Keratinocyte (primary cell): Measurements from ENCODE around the gene DUSP22. TPM values are rescaled to one million over a fixed set of nuclear protein-coding genes. Genes with fewer than 3 reads are reported as not detected.
"Not testable (repeated sequence)": the region's sequence is repeated elsewhere in the genome, so short reads cannot be mapped to it uniquely, and the experiment has no call there.

ENCODE experiments used
- DNase-seq: peaks from one replicate; pipeline ENCODE4 v3.0.0-alpha.2; 2011; ENCODE audit warnings: low read depth, missing footprints, low spot score
- FAIRE-seq: peaks from 2 replicates; lab custom pipeline; 2011; peaks lifted over from hg19 to GRCh38; lab: Jason Lieb, UNC
- H2AFZ ChIP-seq: 2 replicates; pipeline ENCODE4 v1.6.0; 2012; ENCODE audit warnings: low read length, control low read depth, inconsistent platforms; ENCODE audit not compliant: control insufficient read depth
- H3K27ac ChIP-seq: 2 replicates; pipeline ENCODE4 v1.5.1; 2011; ENCODE audit warnings: low read length; ENCODE audit not compliant: control insufficient read depth, insufficient read depth
- H3K27me3 ChIP-seq: 3 replicates; pipeline ENCODE4 v1.6.0; 2011; ENCODE audit warnings: low read length; ENCODE audit not compliant: control insufficient read depth, insufficient read depth; ENCODE audit errors: extremely low read depth
- H3K36me3 ChIP-seq, 2 experiments: 2 replicates in 1 of 2; 3 replicates in 1 of 2; pipeline ENCODE4 v1.5.1; 2011; ENCODE audit warnings: low read length in 2 of 2, mild to moderate bottlenecking in 1 of 2; ENCODE audit not compliant: control insufficient read depth in 2 of 2, insufficient read depth in 2 of 2; ENCODE audit errors: extremely low read depth in 1 of 2
- H3K4me1 ChIP-seq: 3 replicates; pipeline ENCODE4 v1.5.1; 2011; ENCODE audit warnings: low read length; ENCODE audit not compliant: control insufficient read depth, insufficient read depth; ENCODE audit errors: extremely low read depth
- H3K4me2 ChIP-seq: 3 replicates; pipeline ENCODE4 v1.6.0; 2011; ENCODE audit warnings: low read depth, low read length; ENCODE audit not compliant: control insufficient read depth, insufficient read depth; ENCODE audit errors: extremely low read depth
- H3K4me3 ChIP-seq, 3 experiments: fragments of 200-600 bp in 1 of 3; sonication (generic) in 1 of 3; 2 replicates in 2 of 3; 3 replicates in 1 of 3; pipeline ENCODE4 v1.5.1; 2011 to 2016; ENCODE audit warnings: low read length in 3 of 3, mild to moderate bottlenecking in 3 of 3, control low read depth in 2 of 3, inconsistent platforms in 1 of 3, low read depth in 1 of 3, mixed read lengths in 1 of 3, mixed run types in 1 of 3, moderate library complexity in 1 of 3; ENCODE audit not compliant: control insufficient read depth in 2 of 3, insufficient read depth in 2 of 3; ENCODE audit errors: extremely low read depth in 1 of 3
- H3K79me2 ChIP-seq: 2 replicates; pipeline ENCODE4 v1.6.0; 2012; ENCODE audit warnings: low read length; ENCODE audit not compliant: control insufficient read depth, insufficient read depth
- H3K9ac ChIP-seq: 3 replicates; pipeline ENCODE4 v1.6.0; 2011; ENCODE audit warnings: low read length; ENCODE audit not compliant: control insufficient read depth, insufficient read depth; ENCODE audit errors: extremely low read depth
- H3K9me1 ChIP-seq: 3 replicates; pipeline ENCODE4 v1.6.0; 2011; ENCODE audit warnings: low read length; ENCODE audit not compliant: control insufficient read depth, insufficient read depth; ENCODE audit errors: extremely low read depth
- H3K9me3 ChIP-seq: 2 replicates; pipeline ENCODE4 v1.5.1; 2012; ENCODE audit warnings: low read depth, low read length; ENCODE audit not compliant: control insufficient read depth
- H4K20me1 ChIP-seq: 3 replicates; pipeline ENCODE4 v1.6.0; 2011; ENCODE audit warnings: low read length; ENCODE audit not compliant: control insufficient read depth, insufficient read depth; ENCODE audit errors: extremely low read depth
- CTCF ChIP-seq, 3 experiments: IDR thresholded peaks in 1 of 3; conservative IDR thresholded peaks in 1 of 3; optimal IDR thresholded peaks in 1 of 3; 2 replicates in 2 of 3; 3 replicates in 1 of 3; pipeline versions ENCODE3 to v1.5.1; 2011; ENCODE audit warnings: low read length in 3 of 3, mild to moderate bottlenecking in 3 of 3, moderate library complexity in 2 of 3, control low read depth in 1 of 3, inconsistent platforms in 1 of 3; ENCODE audit not compliant: insufficient read depth in 2 of 3; ENCODE audit errors: extremely low read depth in 1 of 3
- EZH2 ChIP-seq: IDR thresholded peaks from one replicate; pipeline ENCODE4 v1.6.1; 2012; ENCODE audit warnings: inconsistent platforms, mild to moderate bottlenecking, low read length, moderate library complexity
- dilution Hi-C: fragments of 300-500 bp; cut with MboI; formaldehyde crosslinking; loops from one replicate; pipeline ENCODE4 v1.7.0; 2020; ENCODE audit warnings: low sequenced_read_pairs; ENCODE audit not compliant: extremely low pct_ligation_motif_present
- polyA plus RNA-seq, 5 experiments: library from polyadenylated mRNA; depleted of rRNA in 3 of 5; stranded (reverse) in 3 of 5; stranded (forward) in 1 of 5; unstranded in 1 of 5; fragments of >200 nt; gene quantifications; 1 replicate in 1 of 5; 2 replicates in 3 of 5; 3 replicates in 1 of 5; pipeline versions ENCODE4 v1.2.1 to v1.2.3, GENCODE V29; 2011 to 2012; ENCODE audit warnings: missing spikeins in 2 of 5, low read depth in 1 of 5, low replicate concordance in 1 of 5

DUSP22 gene
- polyA plus RNA-seq, 1 donor (not counting 4 experiments of a cell fraction or from before 2014, with no cell fraction given), result 17.3 TPM

GRCh38 chr6:247351-247750 lies 44.9 kb upstream of the DUSP22 start:
- H3K79me2 ChIP-seq, result no peaks in the 10 kb centered on the region
- no peak overlapping the region for H3K9ac ChIP-seq
- H3K4me2 ChIP-seq, result no peak overlapping the region
- no peaks in the 10 kb centered on the region for H3K27me3 ChIP-seq
- TF ChIP-seq EZH2 (no peak), CTCF (optimal IDR thresholded peaks at IDR 0.05 in 1 of 3, IDR thresholded peaks at IDR 0.05 in 1 of 3, conservative IDR thresholded peaks at IDR 0.05 in 1 of 3; ENCODE audit: extremely low read depth in 1 of 3, insufficient read depth in 2 of 3, low read length in 3 of 3) (no peak)
- H3K9me3 ChIP-seq, result no peaks in the 10 kb centered on the region
- no peak overlapping the region for H3K27ac ChIP-seq
- no peak for FAIRE-seq
- H3K36me3 ChIP-seq, result no peaks in the 10 kb centered on the region
- no peak overlapping the region for H3K4me3 ChIP-seq
- no peak for DNase-seq
- H3K9me1 ChIP-seq, result no peaks in the 10 kb centered on the region
- H4K20me1 ChIP-seq, result no peaks in the 10 kb centered on the region
- peaks cover 10% of the 10 kb centered on the region for H3K4me1 ChIP-seq
- no peak overlapping the region for H2AFZ ChIP-seq
- dilution Hi-C loops, result no loop called here

- H3K9ac ChIP-seq, H3K9me3 ChIP-seq, H3K27ac ChIP-seq, H3K4me3 ChIP-seq, H4K20me1 ChIP-seq, H3K79me2 ChIP-seq, DNase-seq, H3K36me3 ChIP-seq, H3K27me3 ChIP-seq, H3K9me1 ChIP-seq, dilution Hi-C loops, H3K4me2 ChIP-seq, FAIRE-seq, H2AFZ ChIP-seq: not testable (repeated sequence)
- peaks cover 17% of the 10 kb centered on the region for H3K4me1 ChIP-seq
Observed at GRCh38 chr6:248046-248445, 44.2 kb upstream of the DUSP22 start.

GRCh38 chr6:250676-251075 lies 41.6 kb upstream of the DUSP22 start:
- Histone ChIP-seq H3K27ac (no peak overlapping the region), H3K27me3 (no peaks in the 10 kb centered on the region), H3K9ac (no peak overlapping the region), H3K4me1 (peaks cover 17% of the 10 kb centered on the region), H4K20me1 (no peaks in the 10 kb centered on the region), H3K9me3 (no peaks in the 10 kb centered on the region), H3K9me1 (no peaks in the 10 kb centered on the region), H3K4me2 (no peak overlapping the region), H3K36me3 (no peaks in the 10 kb centered on the region), H2AFZ (no peak overlapping the region), H3K79me2 (no peaks in the 10 kb centered on the region), H3K4me3 (no peak overlapping the region)
- dilution Hi-C loops, result no loop called here
- FAIRE-seq (no peak), DNase-seq (no peak)
- TF ChIP-seq CTCF (optimal IDR thresholded peaks at IDR 0.05 in 1 of 3, IDR thresholded peaks at IDR 0.05 in 1 of 3, conservative IDR thresholded peaks at IDR 0.05 in 1 of 3; ENCODE audit: extremely low read depth in 1 of 3, insufficient read depth in 2 of 3, low read length in 3 of 3) (no peak), EZH2 (no peak)
